HG03442 (cell line): ENCODE measurements around the gene CCDC93.

Source experiments
- ATAC-seq: cut with Tn5 transposase; IDR thresholded peaks from one replicate; pipeline ENCODE4 v1.9.1; 2021; ENCODE audit warnings: mild to moderate bottlenecking, moderate library complexity; ENCODE audit not compliant: unreplicated experiment

CCDC93 gene

DNA sequence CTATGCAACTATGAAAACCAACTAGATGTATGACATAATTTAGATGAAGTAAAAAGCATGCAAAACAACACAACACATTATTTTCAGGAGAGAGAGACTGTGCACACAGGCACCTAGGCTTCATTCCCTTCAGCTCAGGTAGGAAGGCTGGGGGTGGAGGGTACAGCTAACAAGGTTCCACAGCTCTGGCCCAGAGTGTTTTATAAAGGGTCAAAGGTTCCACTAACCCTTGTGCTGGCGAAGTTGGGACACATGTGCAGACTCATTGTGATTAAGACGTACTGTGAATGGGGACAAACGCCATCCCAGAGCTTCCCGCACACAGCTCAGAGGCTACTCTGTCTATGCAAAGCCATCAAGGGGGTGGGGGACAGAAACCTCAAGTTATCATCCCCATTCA is 19.1 kb downstream of the CCDC93 start:
- no peak for ATAC-seq

DNA sequence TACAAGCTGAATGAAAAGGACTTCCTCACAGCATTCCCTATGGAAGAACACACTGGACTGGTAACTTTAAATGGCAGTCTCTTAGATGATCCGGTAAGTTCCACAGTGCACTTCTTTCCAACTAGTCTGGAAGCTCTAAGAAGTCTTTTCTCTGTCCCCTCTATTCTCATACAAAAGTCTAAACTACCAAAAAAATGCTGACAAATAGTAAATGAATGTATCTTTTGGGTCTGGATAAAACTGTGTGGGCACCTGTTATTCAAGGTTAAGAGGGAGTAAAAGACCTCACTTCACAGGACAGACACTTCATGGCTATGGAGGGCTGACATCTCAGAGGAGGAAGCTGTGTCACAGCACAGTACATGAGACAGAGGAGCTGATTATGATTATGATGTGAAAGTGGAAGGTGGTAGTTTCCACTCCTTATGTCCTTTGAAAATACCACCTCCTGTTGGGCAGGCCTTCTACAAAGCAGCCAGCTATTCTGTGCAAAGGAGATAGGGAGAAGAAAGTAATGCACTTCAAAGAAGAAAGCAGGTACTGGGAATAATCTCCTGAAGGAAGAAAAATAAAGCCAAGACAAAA is 23.9 kb downstream of the CCDC93 start:
- no peak for ATAC-seq

DNA sequence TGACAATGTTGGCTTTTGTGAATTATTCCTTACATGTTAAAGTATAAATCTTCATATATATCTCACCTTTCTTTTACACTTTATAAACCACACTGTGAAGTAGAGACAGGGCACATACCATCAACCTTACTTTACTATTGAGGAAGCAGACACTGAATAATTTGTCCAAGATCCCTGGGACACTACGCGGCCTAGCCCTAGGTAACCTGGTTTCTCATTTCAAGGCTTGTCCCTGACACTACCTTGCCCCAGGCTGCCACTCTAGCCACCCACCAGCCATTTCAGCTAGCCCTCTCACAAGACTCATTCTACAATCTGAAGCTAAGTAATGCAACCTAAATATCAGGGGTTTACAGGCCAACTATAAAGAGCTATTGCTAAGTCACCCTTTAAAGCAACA is 26.7 kb downstream of the CCDC93 start:
- ATAC-seq, result no peak

DNA sequence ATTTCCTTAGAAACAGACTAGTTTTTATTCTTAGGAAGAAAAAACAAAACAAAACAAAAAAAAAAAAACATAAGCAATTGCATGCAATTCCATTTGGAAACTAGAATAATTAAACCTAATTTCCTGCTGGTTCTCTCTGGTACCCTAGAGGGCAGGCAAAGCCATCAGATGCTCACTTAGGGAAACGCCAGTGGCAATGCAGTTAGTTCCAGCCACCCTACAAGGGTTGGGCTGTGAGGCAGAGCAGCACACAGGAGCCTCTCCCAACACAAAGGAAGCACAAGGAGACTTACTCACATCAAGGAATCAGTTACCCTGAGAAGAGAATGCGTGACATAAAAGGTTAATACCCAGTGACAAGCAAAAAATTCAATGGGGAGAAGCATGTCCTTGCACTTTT is 28.8 kb downstream of the CCDC93 start:
- ATAC-seq, result no peak

- ATAC-seq, result no peak
These were observed 29.7 kb downstream of the CCDC93 start for GRCh38 chr2:117984208-117984607.

GRCh38 chr2:117983040-117983439 is 30.8 kb downstream of the CCDC93 start:
- ATAC-seq, result no peak

- ATAC-seq, result no peak
These were observed 31.4 kb downstream of the CCDC93 start for GRCh38 chr2:117982376-117983033.

DNA sequence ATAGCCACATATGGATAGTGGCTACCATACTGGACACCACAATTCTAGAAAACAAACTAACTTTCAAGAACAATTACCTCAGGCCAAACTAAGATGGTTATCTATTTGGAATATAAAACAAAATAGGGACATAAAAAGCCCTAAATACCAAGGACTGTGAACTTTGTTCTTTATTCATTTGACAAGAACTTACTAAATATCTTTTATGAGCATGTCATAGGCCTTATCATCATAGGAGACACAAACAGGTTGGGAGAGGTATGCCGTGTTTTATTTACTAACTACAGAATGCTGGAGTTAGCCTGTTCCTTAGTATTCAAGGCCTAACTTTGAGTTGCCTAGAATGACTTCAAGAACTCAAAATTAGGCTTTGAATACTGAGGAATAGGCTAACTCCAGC is 32.1 kb downstream of the CCDC93 start:
- ATAC-seq, result no peak

GRCh38 chr2:117980783-117981676 is 32.8 kb downstream of the CCDC93 start:
- ATAC-seq, result no peak

- no peak for ATAC-seq
These were observed 33.8 kb downstream of the CCDC93 start for GRCh38 chr2:117979911-117980701.

DNA sequence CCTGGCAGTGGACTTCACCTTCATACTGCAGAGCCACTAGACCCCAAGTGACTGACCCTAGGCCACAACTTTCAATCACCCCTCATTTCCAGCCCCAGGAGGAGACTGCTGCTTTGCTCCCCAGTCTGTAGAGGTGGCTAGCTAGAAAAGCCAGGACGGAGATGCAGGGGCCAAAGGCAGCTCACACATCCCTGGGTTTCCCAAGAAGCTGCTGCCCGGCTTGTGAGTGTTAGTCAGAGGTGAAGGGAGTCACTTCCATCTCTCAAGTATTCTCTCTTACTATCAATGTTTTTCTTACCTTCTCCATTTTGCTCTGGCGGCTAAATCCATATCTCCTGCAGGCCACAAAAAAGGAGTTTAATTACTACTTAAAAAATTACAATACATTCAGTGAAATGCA is 36.2 kb downstream of the CCDC93 start:
- no peak for ATAC-seq

GRCh38 chr2:117976581-117976980 is 37.3 kb downstream of the CCDC93 start:
- ATAC-seq, result no peak

DNA sequence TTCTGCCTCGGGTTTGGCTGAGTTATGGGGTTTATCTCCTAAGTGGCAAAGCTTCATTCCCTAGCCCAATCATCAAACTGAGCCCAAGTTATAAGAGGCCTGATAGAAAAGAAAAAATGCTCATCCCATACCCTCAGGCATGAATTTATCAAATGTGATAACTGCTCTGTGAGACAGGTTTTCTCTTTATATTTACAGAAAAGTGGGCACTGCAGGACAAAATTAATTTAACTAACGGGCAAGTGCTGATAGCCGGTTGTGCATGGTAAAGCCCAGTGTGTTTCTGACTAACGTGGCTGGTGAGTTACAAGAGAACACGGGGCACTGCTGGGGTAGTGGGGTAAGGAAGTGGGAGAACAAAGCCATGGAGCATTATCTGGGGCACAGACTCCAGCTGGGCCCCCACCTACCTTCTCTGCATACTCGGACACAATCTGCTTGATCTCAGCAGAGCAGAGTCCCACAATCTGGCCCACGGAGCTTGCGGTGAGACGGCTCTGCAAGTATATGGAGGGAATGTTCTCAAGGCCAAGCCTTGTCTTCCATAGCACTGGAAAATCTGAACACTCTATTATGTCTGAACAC is 40.3 kb downstream of the CCDC93 start:
- ATAC-seq, result no peak

- no peak for ATAC-seq
These were observed 41.3 kb downstream of the CCDC93 start for GRCh38 chr2:117972476-117973123.

DNA sequence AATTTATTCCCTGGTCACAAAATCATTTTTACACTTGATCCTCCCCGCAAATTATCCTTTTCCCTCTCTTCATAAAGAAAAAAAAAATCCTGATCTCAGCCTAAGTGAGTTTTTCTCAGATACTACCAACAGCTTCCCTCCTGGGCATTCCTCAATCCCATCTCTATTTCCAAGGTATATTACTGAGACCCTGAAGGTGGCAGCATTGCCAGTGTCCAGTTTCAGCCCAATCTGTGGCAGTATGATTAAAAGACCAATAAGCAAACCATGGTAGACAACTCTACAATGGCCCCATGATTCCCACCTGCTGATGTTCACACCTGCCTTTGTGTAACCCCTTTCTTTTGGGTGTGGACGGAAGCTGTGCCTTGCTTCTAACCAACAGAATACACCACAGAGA is 45.1 kb downstream of the CCDC93 start:
- ATAC-seq, result no peak

DNA sequence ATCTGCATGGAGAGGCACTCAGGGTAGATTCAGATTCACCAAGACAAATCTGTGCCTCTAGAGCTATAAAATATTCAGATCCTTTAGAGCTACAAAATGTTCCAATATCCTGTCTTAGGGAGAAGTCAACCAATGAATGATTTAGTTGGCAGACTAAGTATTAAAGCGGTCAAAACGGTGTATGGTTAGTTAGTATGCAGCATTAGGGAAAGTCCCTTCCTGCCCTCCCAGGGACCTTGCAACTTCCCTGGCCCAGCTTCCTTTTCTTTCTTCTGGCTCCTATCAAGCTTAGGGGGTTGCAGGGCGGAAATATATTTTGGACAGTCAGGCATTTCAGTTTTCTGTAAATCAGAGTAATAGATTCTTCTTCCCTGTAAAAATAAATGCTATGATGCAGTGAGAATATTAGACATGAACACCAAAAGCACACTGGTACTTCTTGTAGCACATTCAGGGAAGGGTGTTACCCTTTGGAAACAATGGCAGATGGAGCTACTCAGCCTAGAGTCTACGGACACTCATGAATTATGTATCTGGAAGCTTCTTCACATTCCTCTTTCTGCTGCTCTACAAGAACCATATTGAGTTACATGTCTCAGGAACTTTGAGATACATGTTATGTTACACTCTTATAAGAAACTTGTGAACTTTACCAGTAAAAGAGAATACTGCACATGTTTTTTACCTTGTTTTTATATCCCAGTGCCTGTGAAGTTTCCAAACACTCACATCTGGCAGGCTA is 45.7 kb downstream of the CCDC93 start:
- ATAC-seq, result no peak

- ATAC-seq, result no peak
These were observed 50.4 kb downstream of the CCDC93 start for GRCh38 chr2:117963446-117963845.

DNA sequence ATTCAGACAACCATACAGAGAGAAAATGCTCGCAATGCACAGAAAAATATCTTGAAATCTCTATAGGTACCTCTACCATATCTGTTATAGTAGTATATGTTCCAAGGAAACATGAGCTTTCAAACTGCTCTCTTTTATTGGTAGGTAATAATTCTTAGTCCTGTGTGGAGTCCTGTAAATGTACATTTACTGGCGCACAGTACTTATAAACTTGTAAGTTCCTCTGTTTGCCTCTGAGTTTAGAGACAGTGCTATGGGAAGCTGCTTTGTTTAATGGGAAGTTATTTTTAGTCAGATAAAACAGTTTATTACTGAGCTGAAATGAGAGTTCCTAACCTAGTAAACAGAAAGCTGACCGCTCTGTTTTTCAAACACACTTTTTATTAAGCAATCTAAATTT is 52.7 kb downstream of the CCDC93 start:
- ATAC-seq, result no peak

GRCh38 chr2:117960231-117960630 is 53.6 kb downstream of the CCDC93 start:
- no peak for ATAC-seq

DNA sequence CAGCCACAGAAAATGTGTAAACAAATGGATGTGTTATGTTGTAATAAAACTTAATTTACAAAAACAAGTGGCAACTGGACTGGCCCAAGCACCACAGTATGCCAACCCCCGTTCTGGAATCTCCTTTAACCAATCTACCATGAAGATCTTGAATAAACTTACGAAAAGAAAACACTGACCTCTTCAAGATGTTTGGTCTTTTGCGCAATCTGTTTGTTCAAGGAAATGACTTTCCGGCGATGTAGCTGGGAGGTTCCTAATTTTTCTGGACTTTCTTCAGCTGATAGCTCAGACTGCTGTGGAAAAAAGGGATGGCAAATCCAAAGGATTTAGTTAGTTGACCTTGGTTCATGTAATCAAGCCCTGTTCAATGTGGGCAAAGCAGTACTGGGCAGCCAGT is 55.7 kb downstream of the CCDC93 start:
- ATAC-seq, result no peak
